DND-41 (cell line): ENCODE results near the gene PTMS.

Experiments used
- ATAC-seq: fragments of 200-7000 bp; cut with Tn5 transposase; 3 replicates; pipeline ENCODE4 v1.9.1; 2021; ENCODE audit warnings: low read depth; ENCODE audit not compliant: insufficient read depth
- DNase-seq: peaks from one replicate; pipeline ENCODE4 v3.0.0-alpha.2; 2020
- H2AFZ ChIP-seq: 2 replicates; pipeline ENCODE4 v1.6.0; 2012; ENCODE audit warnings: low read depth, low read length
- H3K27ac ChIP-seq: 2 replicates; pipeline ENCODE4 v1.5.1; 2012; ENCODE audit warnings: low read length, inconsistent platforms
- H3K27me3 ChIP-seq: fragments of 200-600 bp; sonication (generic); 2 replicates; pipeline ENCODE4 v1.6.0; 2012; ENCODE audit warnings: low read length, mild to moderate bottlenecking, inconsistent platforms; ENCODE audit not compliant: insufficient read depth, poor library complexity
- H3K36me3 ChIP-seq: 2 replicates; pipeline ENCODE4 v1.5.1; 2012; ENCODE audit warnings: low read length, inconsistent platforms; ENCODE audit not compliant: insufficient read depth
- H3K4me1 ChIP-seq: 2 replicates; pipeline ENCODE4 v1.5.1; 2012; ENCODE audit warnings: mild to moderate bottlenecking, low read length; ENCODE audit not compliant: insufficient read depth
- H3K4me2 ChIP-seq: 2 replicates; pipeline ENCODE4 v1.6.0; 2012; ENCODE audit warnings: mild to moderate bottlenecking, moderate library complexity, low read length, inconsistent platforms; ENCODE audit not compliant: insufficient read depth
- H3K4me3 ChIP-seq, 2 experiments: fragments of 200-600 bp in 1 of 2; shearing (Covaris generic) in 1 of 2; 2 replicates each; pipeline ENCODE4 v1.5.1; 2012 to 2016; ENCODE audit warnings: inconsistent platforms in 2 of 2, low read length in 2 of 2, mild to moderate bottlenecking in 2 of 2, low read depth in 1 of 2, moderate library complexity in 1 of 2
- H3K79me2 ChIP-seq: 2 replicates; pipeline ENCODE4 v1.6.0; 2012; ENCODE audit warnings: low read length, inconsistent platforms; ENCODE audit not compliant: insufficient read depth
- H3K9ac ChIP-seq: 2 replicates; pipeline ENCODE4 v1.6.0; 2012; ENCODE audit warnings: low read depth, mild to moderate bottlenecking, inconsistent platforms, low read length, moderate library complexity
- H3K9me3 ChIP-seq: 2 replicates; pipeline ENCODE4 v1.5.1; 2012; ENCODE audit warnings: low read length, moderate library complexity, mild to moderate bottlenecking, inconsistent platforms; ENCODE audit not compliant: insufficient read depth, severe bottlenecking
- H4K20me1 ChIP-seq: 2 replicates; pipeline ENCODE4 v1.6.0; 2012; ENCODE audit warnings: low read length; ENCODE audit not compliant: insufficient read depth
- EZH2 ChIP-seq: IDR thresholded peaks from 3 replicates; pipeline ENCODE4 v1.6.1; 2012; ENCODE audit warnings: borderline replicate concordance, low read depth, mild to moderate bottlenecking, moderate library complexity, low read length, inconsistent platforms; ENCODE audit not compliant: severe bottlenecking
- TF ChIP-seq, protein P1 (sequence below): IDR thresholded peaks from 2 replicates; pipeline ENCODE4 v1.5.1; 2012; ENCODE audit warnings: borderline replicate concordance, low read length, moderate library complexity, mild to moderate bottlenecking; ENCODE audit not compliant: poor library complexity, severe bottlenecking; ENCODE audit errors: extremely low read depth

PTMS gene

DNA sequence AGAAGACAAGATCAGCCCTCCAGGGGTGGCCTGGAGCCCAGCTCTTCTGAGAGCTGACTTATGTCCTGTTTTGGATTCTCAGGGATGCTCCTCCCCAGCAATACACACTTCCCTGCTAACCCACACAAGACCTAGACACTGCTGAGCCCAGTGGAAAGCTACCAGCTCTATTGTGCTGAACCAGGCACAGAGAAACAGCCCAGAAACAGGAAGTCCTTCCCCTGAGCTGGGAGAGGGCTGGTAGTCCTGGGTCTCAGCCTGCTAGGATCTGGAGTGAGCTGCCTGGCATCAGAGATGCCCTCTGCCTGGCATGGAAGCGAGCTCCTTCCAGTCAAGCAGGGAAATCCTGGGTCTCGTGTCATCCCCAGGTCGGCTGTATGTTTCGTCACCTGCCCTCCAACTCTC is 4.9 kb downstream of the PTMS start:
- peaks cover 25% of the 10 kb centered on the region for H3K27me3 ChIP-seq
- no peaks in the 10 kb centered on the region for H3K9me3 ChIP-seq
- DNase-seq (no peak), ATAC-seq (no peak)
- TF ChIP-seq, protein P1, sequence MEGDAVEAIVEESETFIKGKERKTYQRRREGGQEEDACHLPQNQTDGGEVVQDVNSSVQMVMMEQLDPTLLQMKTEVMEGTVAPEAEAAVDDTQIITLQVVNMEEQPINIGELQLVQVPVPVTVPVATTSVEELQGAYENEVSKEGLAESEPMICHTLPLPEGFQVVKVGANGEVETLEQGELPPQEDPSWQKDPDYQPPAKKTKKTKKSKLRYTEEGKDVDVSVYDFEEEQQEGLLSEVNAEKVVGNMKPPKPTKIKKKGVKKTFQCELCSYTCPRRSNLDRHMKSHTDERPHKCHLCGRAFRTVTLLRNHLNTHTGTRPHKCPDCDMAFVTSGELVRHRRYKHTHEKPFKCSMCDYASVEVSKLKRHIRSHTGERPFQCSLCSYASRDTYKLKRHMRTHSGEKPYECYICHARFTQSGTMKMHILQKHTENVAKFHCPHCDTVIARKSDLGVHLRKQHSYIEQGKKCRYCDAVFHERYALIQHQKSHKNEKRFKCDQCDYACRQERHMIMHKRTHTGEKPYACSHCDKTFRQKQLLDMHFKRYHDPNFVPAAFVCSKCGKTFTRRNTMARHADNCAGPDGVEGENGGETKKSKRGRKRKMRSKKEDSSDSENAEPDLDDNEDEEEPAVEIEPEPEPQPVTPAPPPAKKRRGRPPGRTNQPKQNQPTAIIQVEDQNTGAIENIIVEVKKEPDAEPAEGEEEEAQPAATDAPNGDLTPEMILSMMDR, result no peak
- TF ChIP-seq EZH2, result no peak
- H2AFZ ChIP-seq, result no peak overlapping the region
- H3K36me3 ChIP-seq, result no peaks in the 10 kb centered on the region
- no peak overlapping the region for H3K9ac ChIP-seq
- no peak overlapping the region for H3K4me2 ChIP-seq
- H3K4me1 ChIP-seq, result peaks cover 14% of the 10 kb centered on the region
- H3K27ac ChIP-seq, result no peak overlapping the region
- H3K4me3 ChIP-seq, result no peak overlapping the region
- H3K79me2 ChIP-seq, result no peaks in the 10 kb centered on the region
- peaks cover 11% of the 10 kb centered on the region for H4K20me1 ChIP-seq

DNA sequence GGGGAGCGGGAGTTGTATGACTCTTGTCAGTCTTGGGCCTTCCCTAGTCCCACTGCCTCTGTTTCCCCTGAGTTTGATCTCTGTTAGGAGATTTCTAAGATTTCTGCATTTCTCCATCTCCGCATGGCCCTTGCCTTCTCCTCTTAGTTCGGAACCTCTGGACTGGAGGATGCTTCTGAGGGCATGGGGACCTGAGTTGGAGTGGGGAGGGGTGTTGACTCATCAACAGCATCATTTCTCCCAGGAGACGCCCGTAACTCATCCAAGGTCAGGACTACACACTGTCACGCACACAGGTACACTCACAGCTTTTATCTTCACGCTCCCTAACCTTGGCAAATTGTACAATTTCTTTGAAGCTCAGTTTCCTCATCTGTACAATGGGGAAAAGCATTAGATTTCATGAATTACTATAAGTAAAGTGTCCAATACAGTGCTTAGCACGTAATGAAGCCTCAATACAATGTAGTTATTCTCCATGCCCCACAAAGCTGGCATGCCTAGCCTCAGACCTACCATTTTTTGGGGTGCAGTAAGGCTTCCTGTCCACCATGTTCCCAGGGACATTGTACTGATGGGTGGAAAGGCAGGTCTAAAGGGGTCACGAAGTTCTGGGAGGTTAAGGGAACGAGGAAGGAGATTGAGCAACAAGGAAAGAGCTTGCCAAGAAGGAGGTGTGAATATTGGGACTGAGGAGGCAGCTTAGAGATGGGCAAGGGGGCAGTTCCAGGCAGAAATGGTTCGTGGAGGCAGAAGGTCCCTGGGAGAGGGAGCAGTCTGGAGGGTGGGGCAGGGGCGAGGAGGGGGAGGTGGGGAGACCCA is 5.6 kb downstream of the PTMS start:
- H3K9ac ChIP-seq, result no peak overlapping the region
- no peak overlapping the region for H2AFZ ChIP-seq
- no peak for TF ChIP-seq EZH2
- TF ChIP-seq, protein P1, result no peak
- no peak overlapping the region for H3K4me3 ChIP-seq
- H3K27ac ChIP-seq, result no peak overlapping the region
- H3K79me2 ChIP-seq, result no peaks in the 10 kb centered on the region
- H3K36me3 ChIP-seq, result no peaks in the 10 kb centered on the region
- peaks cover 11% of the 10 kb centered on the region for H4K20me1 ChIP-seq
- no peak overlapping the region for H3K4me2 ChIP-seq
- peaks cover 11% of the 10 kb centered on the region for H3K4me1 ChIP-seq
- H3K9me3 ChIP-seq, result no peaks in the 10 kb centered on the region
- ATAC-seq, result no peak
- DNase-seq, result no peak
- H3K27me3 ChIP-seq, result peaks cover 21% of the 10 kb centered on the region

DNA sequence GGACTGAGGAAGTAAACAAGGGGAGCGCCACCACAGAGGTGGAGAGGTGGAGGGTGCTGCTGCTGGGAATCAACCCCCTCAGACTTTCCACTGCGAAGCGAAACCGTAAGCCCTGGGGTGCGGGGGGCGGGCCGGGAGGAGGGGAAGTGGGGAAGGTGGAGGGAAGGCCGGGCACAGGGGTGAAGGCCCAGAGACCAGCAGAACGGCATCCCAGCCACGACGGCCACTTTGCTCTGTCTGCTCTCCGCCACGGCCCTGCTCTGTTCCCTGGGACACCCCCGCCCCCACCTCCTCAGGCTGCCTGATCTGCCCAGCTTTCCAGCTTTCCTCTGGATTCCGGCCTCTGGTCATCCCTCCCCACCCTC is 6.2 kb downstream of the PTMS start, which contains the start of gene LAG3:
TSS of gene LAG3 (plus strand) at position 190 of the 365 bp plus-strand sequence. CDS start 333 bp downstream, outside the sequence.
- DNase-seq (no peak), ATAC-seq (no peak)
- Histone ChIP-seq H2AFZ (no peak within 1 kb of the TSS), H4K20me1 (peaks cover 11% of the 10 kb centered on the region), H3K9me3 (no peaks in the 10 kb centered on the region), H3K36me3 (no peaks in the 10 kb centered on the region), H3K27me3 (peaks cover 17% of the 10 kb centered on the region), H3K4me2 (no peak within 1 kb of the TSS), H3K4me3 (no peak within 1 kb of the TSS), H3K4me1 (peaks cover 5% of the 10 kb centered on the region), H3K9ac (no peak within 1 kb of the TSS), H3K79me2 (no peaks in the 10 kb centered on the region), H3K27ac (no peak within 1 kb of the TSS)
- TF ChIP-seq EZH2, result no peak
- TF ChIP-seq, protein P1, result no peak
